ENCODE measurements around the gene GTF2A2. TPM values are rescaled to one million over a fixed set of nuclear protein-coding genes. Genes with fewer than 3 reads are reported as not detected.

GTF2A2 gene
- total RNA-seq, 2 donors from 2014 or later = 35.9 to 74.8 TPM

- H3K27me3 ChIP-seq = no peaks in the 10 kb centered on the region
- H3K4me3 ChIP-seq = no peak overlapping the region
- DNase-seq (ENCODE audit: low spot score) = no peak
- H3K36me3 ChIP-seq = no peaks in the 10 kb centered on the region
- no peak for TF ChIP-seq CTCF (IDR thresholded peaks at IDR 0.05)
- H3K27ac ChIP-seq = peak overlapping the region; percentile 22 to 78
- peaks cover 0 to 10% of the 10 kb centered on the region in 2 donors for H3K4me1 ChIP-seq
- H3K9me3 ChIP-seq = no peaks in the 10 kb centered on the region
Observed at GRCh38 chr15:59594991-59595390, 62.3 kb downstream of the GTF2A2 start.

- Histone ChIP-seq H3K36me3 (no peaks in the 10 kb centered on the region), H3K4me3 (no peak overlapping the region), H3K27ac (peak overlapping the region; percentile 22 to 78), H3K9me3 (no peaks in the 10 kb centered on the region), H3K27me3 (no peaks in the 10 kb centered on the region), H3K4me1 (peaks cover 0 to 10% of the 10 kb centered on the region in 2 donors)
- no peak for TF ChIP-seq CTCF (IDR thresholded peaks at IDR 0.05)
- no peak for DNase-seq (ENCODE audit: low spot score)
Observed at GRCh38 chr15:59594493-59594942, 62.8 kb downstream of the GTF2A2 start.

GRCh38 chr15:59591356-59591755 is 66.0 kb downstream of the GTF2A2 start:
- H3K4me3 ChIP-seq = no peak overlapping the region
- H3K36me3 ChIP-seq = no peaks in the 10 kb centered on the region
- peaks cover 0 to 10% of the 10 kb centered on the region in 2 donors for H3K4me1 ChIP-seq
- no peak overlapping the region for H3K27ac ChIP-seq
- no peaks in the 10 kb centered on the region for H3K27me3 ChIP-seq
- H3K9me3 ChIP-seq = no peaks in the 10 kb centered on the region
- TF ChIP-seq CTCF (IDR thresholded peaks at IDR 0.05) = no peak
- DNase-seq (ENCODE audit: low spot score) = no peak

GRCh38 chr15:59590027-59590426 is 67.3 kb downstream of the GTF2A2 start:
- H3K27me3 ChIP-seq = no peaks in the 10 kb centered on the region
- no peak for DNase-seq (ENCODE audit: low spot score)
- H3K36me3 ChIP-seq = no peaks in the 10 kb centered on the region
- no peak overlapping the region for H3K27ac ChIP-seq
- H3K4me1 ChIP-seq = peaks cover 0 to 9% of the 10 kb centered on the region in 2 donors
- H3K9me3 ChIP-seq = no peaks in the 10 kb centered on the region
- no peak for TF ChIP-seq CTCF (IDR thresholded peaks at IDR 0.05)
- H3K4me3 ChIP-seq = no peak overlapping the region

Other genes with a start within 250 kb of the GTF2A2 start
- 1 to 10 TPM in 1 of 2 donors, under 1 TPM in 1; 0.98 to 2.0 TPM for gene FAM81A, start 219.3 kb downstream of the GTF2A2 start, total RNA-seq
- gene GCNT3, start 45.7 kb downstream of the GTF2A2 start, total RNA-seq = not detected
- 100 to 1,000 TPM in 1 of 2 donors, 10 to 100 TPM in 1; 93.7 to 148 TPM for gene BNIP2, start 31.8 kb upstream of the GTF2A2 start, total RNA-seq

All from right atrium auricular region (tissue), 2 donors.